AML-193 (cell line): ENCODE results near the gene IL5RA.

ENCODE experiments used
- DNase-seq, 2 experiments: peaks; one replicate each; lab custom pipeline; 2025; lab: John Stamatoyannopoulos, UW

The IL5RA gene, protein sequence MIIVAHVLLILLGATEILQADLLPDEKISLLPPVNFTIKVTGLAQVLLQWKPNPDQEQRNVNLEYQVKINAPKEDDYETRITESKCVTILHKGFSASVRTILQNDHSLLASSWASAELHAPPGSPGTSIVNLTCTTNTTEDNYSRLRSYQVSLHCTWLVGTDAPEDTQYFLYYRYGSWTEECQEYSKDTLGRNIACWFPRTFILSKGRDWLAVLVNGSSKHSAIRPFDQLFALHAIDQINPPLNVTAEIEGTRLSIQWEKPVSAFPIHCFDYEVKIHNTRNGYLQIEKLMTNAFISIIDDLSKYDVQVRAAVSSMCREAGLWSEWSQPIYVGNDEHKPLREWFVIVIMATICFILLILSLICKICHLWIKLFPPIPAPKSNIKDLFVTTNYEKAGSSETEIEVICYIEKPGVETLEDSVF

GRCh38 chr3:3110299-3110630 is at the start of gene IL5RA:
Gene IL5RA, minus strand, starts transcription at chr3:3110374. Its CDS starts 5,390 bp downstream, at chr3:3104984.
- DNase-seq = no peak

GRCh38 chr3:3157484-3157883 is 47.3 kb upstream of the IL5RA start:
- no peak for DNase-seq

DNA sequence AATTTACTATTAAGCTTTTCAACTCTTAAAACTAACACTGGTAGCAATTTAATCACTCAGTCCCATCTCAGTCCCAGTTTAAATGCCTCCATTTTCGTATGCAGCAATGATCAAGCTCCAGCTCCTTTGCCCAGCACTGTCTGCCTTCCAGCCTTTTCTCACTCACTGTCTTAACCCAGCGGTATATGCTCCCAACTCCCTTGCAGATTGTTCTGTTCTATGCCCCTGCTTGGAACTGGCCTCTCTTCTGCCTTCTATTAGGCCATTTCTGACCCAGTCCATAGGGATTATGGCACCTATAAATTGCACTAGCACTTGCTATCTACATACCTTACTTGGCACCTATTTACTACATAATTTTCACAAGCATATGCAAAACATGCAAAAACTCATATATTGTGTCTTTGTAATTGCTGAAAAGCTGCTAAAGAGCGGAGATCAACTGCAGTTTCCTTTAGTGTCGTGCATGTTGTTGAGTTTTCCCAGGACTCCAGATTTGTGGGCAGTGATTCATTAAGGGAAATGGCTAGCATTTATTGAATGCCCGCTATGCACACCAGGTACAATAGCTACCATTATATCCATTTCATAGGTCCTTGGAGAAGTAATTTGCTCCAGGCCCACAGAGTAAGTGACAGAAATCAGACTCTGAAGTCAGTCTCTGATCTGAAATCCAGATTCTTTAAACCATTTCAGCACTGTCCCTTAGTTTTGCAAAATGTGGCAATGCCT is 44.9 kb upstream of the IL5RA start:
- DNase-seq = no peak

DNA sequence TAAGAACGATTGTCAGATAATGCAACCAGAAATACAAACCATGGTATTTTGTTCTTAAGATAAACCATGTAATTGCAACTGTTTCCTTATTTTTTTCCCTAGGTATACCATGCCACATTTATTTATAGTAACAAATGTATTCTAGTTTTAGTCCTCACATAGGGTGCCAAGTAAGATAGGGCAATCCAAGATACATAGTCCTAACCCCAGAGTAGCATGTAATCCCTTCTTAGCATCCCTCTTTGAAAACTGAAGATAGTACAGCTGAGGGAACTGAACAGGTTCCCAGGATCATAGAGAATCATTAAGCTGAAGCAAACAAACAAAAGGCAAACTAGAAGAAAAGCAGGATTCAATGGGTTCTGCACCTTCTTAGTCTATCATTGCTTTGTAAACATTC is 41.3 kb upstream of the IL5RA start:
- no peak for DNase-seq

DNA sequence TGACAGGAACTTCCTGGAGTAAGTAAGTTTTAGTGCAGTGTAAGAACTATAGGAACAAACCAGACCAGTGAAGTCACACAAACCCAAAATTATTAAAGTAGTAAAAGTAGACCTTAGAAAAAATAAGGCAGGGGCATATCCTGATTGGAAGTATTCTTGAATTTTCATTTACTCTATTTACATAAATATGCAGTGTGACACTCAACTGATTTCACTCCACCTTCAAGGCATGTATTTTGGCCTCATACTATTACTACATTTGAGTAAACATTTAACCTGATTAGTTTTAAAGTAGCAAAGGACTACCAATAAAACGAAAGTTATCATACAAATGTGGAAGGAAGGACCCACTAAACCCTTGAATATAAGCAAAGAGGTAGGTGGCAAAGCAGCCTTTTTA is 39.4 kb upstream of the IL5RA start:
- DNase-seq = no peak

- DNase-seq = no peak
Measured at GRCh38 chr3:3145831-3146230, 35.7 kb upstream of the IL5RA start.

GRCh38 chr3:3141939-3142338 is 31.8 kb upstream of the IL5RA start:
- no peak for DNase-seq

DNA sequence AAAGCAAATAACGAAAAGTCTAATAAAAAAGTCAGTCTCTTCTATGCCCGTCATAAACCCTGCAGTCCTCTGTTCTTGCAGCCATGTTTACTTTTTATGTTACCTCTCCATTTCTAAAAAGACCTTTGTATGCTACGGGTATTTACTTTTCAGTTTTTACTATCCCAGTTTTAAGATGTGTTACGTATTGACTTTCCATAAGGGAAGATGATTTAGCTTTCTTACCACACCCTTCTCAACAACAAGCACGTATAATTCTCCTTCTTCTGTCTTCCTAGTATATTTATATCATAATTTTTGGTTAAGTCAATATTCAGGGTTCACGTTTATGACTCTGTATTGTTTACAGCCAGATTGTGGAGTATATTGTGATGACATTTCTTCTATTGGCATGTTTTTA is 27.4 kb upstream of the IL5RA start:
- no peak for DNase-seq

DNA sequence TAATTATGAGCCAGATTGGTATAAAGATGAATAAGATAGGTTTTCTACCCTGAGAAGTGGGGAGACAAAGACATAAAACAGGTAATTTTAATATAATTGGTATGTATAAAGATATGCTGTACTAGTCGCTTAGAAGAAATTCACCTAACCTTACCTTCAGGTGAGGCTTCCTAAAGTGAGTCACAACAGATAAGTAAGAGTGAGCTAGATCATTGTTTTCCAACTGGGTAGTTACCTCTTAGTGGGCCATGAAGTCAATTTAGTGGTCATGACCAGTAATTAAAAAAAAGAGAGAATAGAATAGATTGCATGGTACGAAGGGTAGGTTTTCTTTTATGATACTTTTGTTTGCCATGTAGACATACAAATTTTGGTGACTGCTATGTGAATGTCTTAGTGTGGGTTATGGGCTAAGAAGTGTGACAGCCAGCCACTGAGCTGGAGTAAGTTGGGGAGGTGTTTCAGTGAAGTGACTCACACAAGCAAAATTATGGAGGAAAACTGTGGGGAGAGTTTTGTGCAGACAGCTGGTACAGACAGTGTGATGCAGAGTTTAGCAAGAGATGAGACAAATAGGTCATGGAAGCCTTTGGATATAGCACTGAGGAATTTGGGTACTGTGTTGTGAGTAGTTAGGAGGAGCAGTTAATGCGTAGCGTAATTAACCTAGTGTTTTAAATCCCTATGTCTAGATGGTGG is 24.7 kb upstream of the IL5RA start:
- DNase-seq = no peak

DNA sequence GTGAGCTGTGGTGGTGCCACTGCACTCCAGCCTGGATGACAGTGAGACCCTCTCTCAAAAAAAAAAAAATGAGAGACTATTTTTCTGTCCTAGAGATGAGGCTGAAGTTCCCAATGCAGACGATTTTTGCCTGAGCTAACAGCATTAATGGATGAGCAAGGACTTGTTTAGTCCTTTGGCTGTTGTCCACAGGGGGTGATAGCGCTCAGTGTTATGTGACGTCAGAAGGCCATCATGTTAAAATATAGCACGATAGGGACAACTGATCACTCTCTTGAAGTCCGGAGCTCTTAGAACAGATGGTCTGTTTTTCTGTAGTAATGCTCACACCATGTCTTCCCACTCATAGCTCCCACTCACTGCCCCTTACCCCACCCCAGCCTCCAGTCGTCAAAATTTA is 23.3 kb upstream of the IL5RA start:
- DNase-seq = no peak

DNA sequence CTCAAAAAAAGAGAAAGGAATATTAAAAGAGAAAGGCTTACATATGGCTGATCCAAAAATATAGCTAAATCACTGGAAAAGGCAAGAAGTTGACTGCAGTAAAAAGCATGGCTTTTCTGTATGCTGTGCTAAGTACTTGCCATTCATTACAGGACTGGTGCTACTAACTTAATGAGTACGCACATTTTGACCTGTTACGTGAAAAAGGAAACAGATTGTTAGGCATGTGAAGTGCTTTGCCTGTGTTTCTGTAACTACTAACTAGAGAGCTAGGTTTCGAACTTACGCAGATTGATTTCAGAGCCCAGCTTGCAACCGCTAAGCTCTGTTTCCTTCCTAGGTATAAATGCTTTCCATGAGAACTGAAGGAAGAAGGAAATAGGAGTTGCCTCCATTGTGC is 19.4 kb upstream of the IL5RA start:
- no peak for DNase-seq

DNA sequence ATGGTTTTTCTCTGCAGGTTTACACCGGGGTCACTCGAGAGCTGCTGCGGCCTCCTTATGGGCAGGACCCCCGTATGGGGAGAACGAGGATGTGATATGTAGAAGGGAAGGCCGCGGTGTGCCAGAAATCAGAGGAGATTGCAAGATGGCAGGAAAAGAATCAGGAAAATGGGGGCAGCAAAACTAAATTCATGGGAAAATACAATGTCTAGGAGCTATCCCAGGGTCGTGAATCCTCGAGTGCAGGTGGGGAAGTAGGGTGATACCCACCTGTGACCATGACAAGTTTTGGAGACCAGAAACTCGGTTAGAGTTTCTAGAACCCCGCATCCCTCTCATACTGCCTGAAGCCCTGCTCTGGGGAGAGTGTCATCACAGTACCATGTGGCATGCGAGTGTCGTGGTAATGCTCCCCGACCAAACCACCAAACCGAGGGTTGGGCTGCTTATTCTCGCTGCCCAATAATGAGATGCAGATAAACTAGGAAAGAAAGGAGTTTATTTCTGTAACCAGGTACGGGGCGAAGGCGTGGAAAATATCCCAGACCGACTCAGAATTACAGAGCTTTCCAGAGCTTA is 17.3 kb upstream of the IL5RA start:
- peak in 1 of 2 experiments; percentile 28 for DNase-seq

DNA sequence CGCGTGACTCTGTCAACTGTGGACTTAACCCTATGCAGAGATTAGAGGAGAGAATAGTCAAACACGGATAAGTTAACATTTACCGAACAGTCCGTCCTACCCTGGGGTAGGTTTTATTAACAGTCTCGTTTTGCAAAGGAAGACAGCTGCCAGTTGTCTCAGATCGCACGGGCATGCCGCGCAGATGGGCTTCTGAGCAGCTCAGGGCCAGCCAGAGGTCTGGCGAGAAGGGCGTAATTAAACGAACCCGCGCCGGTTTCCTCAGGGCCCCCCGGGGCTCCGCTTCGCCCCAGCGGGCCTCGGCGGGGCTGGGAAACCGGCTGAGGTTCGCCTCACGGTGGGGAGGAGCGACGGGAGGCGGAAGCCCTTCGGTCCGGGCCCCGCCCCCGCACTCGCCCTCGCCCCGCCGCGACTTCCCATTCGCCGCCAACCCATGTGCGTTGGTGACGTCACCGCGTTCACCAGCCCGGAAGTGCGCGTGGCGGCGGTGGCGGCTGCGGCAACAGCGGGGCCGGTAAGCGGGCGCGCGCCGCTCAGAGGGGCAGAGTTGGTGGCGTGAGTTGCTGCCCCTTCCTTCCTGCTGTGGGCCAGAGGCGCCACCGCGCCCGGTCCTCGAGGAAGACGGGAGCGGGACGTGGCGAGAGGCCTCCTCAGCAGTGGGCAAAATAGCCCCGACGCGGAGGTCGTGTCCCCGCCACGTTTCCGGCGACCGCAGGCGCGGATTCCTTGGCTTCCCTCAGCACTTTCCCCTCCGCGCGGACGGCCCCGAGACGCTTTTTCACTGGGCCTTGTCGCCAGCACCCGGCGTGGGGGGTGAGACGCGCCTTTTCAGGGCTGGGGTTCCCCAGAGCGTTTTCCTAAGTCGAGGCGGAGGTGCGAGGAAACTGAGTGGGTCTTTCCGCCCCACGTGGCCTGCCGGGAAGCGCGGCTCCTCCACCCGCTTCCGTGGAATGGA is 16.6 kb upstream of the IL5RA start, which contains the start of gene TRNT1:
Gene TRNT1, plus strand, starts transcription at position 464 of the 955 bp plus-strand sequence. CDS start 2,101 bp downstream, outside the sequence.
- DNase-seq = peak; percentile 87 to 94

- DNase-seq = no peak
Measured at GRCh38 chr3:3125977-3126376, 15.8 kb upstream of the IL5RA start.

- DNase-seq = no peak
Measured at GRCh38 chr3:3119393-3119851, 9.2 kb upstream of the IL5RA start.

- DNase-seq = no peak
Measured at GRCh38 chr3:3117651-3118050, 7.5 kb upstream of the IL5RA start.

DNA sequence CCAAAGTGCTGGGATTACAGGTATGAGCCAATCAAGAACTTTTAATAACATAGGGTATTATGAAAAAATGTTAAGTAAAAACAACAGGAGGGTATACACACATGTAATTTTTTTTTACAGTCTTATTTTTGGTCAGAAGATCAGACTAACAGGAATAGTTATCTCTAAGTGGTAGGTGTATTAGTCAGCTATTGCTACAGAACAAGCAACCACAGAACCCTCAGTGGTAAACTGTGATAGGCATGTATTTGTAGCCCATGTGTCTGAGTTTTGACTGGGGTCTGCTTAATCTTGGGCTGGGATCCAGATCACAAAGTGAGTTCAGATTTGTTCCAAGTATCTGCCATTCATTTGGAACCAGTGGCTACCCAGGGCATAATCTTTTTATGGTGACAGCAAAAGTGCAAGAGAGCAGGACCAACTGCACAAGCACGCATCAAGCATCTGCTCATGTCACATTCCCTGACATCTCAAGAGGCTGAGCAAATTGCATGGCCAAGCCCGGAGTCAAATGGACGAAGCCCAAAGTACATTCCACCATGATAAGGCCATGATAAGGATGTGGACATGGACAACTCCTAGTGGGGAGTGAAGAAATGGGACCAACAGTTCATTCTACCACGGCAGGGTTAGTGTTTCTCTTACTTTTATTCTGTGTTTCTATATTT is 3.0 kb upstream of the IL5RA start:
- DNase-seq = no peak

GRCh38 chr3:3110749-3111361 is 681 bp upstream of the IL5RA start:
- DNase-seq = no peak

GRCh38 chr3:3109407-3110298 is 521 bp downstream of the IL5RA start:
- no peak for DNase-seq
